Stimulated activated CD4-positive, alpha-beta T cell treated with anti-CD3 and anti-CD28 coated beads, Interleukin-2, amount 100 ng/mL, for 48 hours (primary cell): ENCODE measurements around the gene FEN1.

Experiments
- DNase-seq, 2 donors: peaks; one replicate each; pipeline ENCODE4 v3.0.0-alpha.2; 2020

Gene FEN1

GRCh38 chr11:61827571-61828378 is 35.1 kb downstream of the FEN1 start, which contains the start of gene FADS2:
TSS of gene FADS2 (plus strand) at chr11:61828300. CDS start at chr11:61828391, 91 bp downstream.
- DNase-seq, result peak; percentile 53 to 69

- DNase-seq, result no peak
Measured at GRCh38 chr11:61828379-61828628, 35.6 kb downstream of the FEN1 start.

GRCh38 chr11:61828629-61829407 is 36.1 kb downstream of the FEN1 start:
- peak in 1 of 2 donors; percentile 40 for DNase-seq

- no peak for DNase-seq
Measured at GRCh38 chr11:61829806-61830205, 37.1 kb downstream of the FEN1 start.

- DNase-seq, result no peak
Measured at GRCh38 chr11:61830237-61831105, 37.8 kb downstream of the FEN1 start.

GRCh38 chr11:61832207-61832606 is 39.5 kb downstream of the FEN1 start:
- no peak for DNase-seq

GRCh38 chr11:61832754-61833153 is 40.0 kb downstream of the FEN1 start:
- DNase-seq, result no peak

- no peak for DNase-seq
Measured at GRCh38 chr11:61833471-61833870, 40.8 kb downstream of the FEN1 start.

- no peak for DNase-seq
Measured at GRCh38 chr11:61833926-61834277, 41.2 kb downstream of the FEN1 start.

- peak in 1 of 2 donors; percentile 39 for DNase-seq
Measured at GRCh38 chr11:61834278-61835048, 41.8 kb downstream of the FEN1 start.

- DNase-seq, result no peak
Measured at GRCh38 chr11:61836193-61836592, 43.5 kb downstream of the FEN1 start.

GRCh38 chr11:61837411-61838005 is 44.8 kb downstream of the FEN1 start:
- DNase-seq, result no peak

- no peak for DNase-seq
Measured at GRCh38 chr11:61838501-61838900, 45.8 kb downstream of the FEN1 start.

- no peak for DNase-seq
Measured at GRCh38 chr11:61838921-61839320, 46.2 kb downstream of the FEN1 start.

GRCh38 chr11:61839742-61840141 is 47.0 kb downstream of the FEN1 start:
- DNase-seq, result no peak

- DNase-seq, result no peak
Measured at GRCh38 chr11:61840371-61840770, 47.7 kb downstream of the FEN1 start.

GRCh38 chr11:61841636-61842527 is 49.2 kb downstream of the FEN1 start:
- DNase-seq, result no peak

- no peak for DNase-seq
Measured at GRCh38 chr11:61842528-61842820, 49.8 kb downstream of the FEN1 start.

- DNase-seq, result no peak
Measured at GRCh38 chr11:61844909-61845565, 52.3 kb downstream of the FEN1 start.

- DNase-seq, result no peak
Measured at GRCh38 chr11:61846362-61847020, 53.8 kb downstream of the FEN1 start.
